ENCODE results near the gene SKI. TPM values are rescaled to one million over a fixed set of nuclear protein-coding genes. Genes with fewer than 3 reads are reported as not detected.
A peak's percentile ranks its signal among the peaks of the same experiment; 100 is the strongest.
"Not testable (repeated sequence)": the region's sequence is repeated elsewhere in the genome, so short reads cannot be mapped to it uniquely, and the experiment has no call there.

SKI gene
- total RNA-seq, 2 donors from 2014 or later, result 65.4 to 79.2 TPM

DNA sequence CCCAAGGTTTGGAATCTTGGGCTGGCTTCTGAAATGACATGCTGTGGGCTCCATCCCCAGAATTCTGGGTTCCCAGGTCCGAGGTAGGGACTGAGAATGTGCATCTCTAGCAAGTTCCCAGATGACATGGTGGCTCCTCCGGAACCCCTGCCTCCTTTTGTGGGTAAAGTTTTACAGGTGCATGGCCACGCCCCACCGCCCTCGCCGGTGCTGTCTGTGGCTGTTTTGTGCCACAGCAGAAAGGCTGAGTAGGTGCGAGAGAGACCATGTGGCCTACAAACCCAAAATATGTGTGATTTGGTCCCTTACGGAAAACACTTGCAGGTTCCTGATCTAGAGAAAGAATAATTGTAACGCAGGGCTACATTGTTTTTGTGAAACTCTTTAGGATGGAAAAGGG is 30.9 kb downstream of the SKI start:
- Mint-ChIP-seq H3K27ac (no peak overlapping the region), H3K9me3 (peaks cover 3% of the 10 kb centered on the region), H3K4me1 (peaks cover 16% of the 10 kb centered on the region), H3K4me3 (no peak overlapping the region), H3K36me3 (ENCODE audit: low read depth) (peaks cover 3% of the 10 kb centered on the region), H3K27me3 (ENCODE audit: insufficient read depth) (no peaks in the 10 kb centered on the region)
- H3K27me3 ChIP-seq (ENCODE audit: control insufficient read depth, insufficient read depth, low read length, poor library complexity, severe bottlenecking), result no peaks in the 10 kb centered on the region
- H3K27ac ChIP-seq (ENCODE audit: low read depth, low read length), result no peak overlapping the region
- peaks cover 7% of the 10 kb centered on the region for H3K36me3 ChIP-seq (ENCODE audit: control insufficient read depth, insufficient read depth, low read length)
- 92 to 98% methylated on average over 9 of the region's 9 CpGs for whole genome bisulfite sequencing, 2 experiments (ENCODE audit: insufficient coverage in 1 of 2, insufficient read length in 1 of 2)
- TF ChIP-seq, protein P1, sequence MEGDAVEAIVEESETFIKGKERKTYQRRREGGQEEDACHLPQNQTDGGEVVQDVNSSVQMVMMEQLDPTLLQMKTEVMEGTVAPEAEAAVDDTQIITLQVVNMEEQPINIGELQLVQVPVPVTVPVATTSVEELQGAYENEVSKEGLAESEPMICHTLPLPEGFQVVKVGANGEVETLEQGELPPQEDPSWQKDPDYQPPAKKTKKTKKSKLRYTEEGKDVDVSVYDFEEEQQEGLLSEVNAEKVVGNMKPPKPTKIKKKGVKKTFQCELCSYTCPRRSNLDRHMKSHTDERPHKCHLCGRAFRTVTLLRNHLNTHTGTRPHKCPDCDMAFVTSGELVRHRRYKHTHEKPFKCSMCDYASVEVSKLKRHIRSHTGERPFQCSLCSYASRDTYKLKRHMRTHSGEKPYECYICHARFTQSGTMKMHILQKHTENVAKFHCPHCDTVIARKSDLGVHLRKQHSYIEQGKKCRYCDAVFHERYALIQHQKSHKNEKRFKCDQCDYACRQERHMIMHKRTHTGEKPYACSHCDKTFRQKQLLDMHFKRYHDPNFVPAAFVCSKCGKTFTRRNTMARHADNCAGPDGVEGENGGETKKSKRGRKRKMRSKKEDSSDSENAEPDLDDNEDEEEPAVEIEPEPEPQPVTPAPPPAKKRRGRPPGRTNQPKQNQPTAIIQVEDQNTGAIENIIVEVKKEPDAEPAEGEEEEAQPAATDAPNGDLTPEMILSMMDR (conservative IDR thresholded peaks at IDR 0.05), result no peak
- H3K4me3 ChIP-seq (ENCODE audit: low read length), result no peak overlapping the region
- no peak overlapping the region for H3K9ac ChIP-seq (ENCODE audit: extremely low read depth, low read length, poor library complexity, severe bottlenecking)
- no peaks in the 10 kb centered on the region for H3K4me1 ChIP-seq (ENCODE audit: control insufficient read depth, insufficient read depth, low read length)
- H3K9me3 ChIP-seq (ENCODE audit: control insufficient read depth, low read length), result peaks cover 11% of the 10 kb centered on the region
- DNase-seq, result no peak

DNA sequence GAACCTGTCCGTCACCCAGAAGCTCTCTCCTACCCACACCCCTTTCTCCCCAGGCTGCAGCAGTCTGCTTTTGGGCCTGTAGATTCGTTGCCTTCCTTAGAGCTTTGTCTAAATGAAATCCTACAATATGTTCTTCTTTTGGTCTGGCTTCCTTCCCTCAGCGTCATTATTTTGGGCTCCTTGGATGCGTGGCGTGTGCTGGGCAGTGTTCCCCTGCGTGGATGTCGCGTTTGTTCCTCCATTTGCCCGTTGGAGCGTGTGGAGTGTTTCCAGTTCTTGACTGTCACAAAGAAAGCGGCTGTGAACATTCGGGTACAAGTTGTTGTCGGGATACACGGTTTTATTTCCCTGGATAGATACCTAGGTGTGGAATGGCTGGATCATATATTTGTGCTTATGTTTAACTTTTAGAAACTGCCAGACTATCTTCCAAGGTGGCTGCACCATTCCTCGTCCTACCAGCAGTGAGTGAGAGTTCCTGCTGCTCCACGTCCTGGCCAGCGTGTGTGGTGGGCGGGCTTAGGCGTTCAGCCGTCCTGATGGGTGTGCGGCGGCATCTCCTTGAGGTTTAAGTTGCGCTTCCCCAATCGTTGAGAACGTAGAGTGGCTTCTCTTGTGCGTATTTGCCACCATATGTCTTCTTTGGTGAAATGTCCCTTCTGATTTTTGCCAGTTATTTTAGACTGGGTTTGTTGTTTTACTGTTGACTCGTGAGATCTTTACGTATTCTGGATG is 31.7 kb downstream of the SKI start:
- H3K4me1 Mint-ChIP-seq, result peaks cover 16% of the 10 kb centered on the region
- H3K9me3 Mint-ChIP-seq, result no peaks in the 10 kb centered on the region
- no peaks in the 10 kb centered on the region for H3K27me3 ChIP-seq (ENCODE audit: control insufficient read depth, insufficient read depth, low read length, poor library complexity, severe bottlenecking)
- 93 to 94% methylated on average over 21 to 28 of the region's 28 CpGs for WGBS, 2 experiments (ENCODE audit: insufficient coverage in 1 of 2, insufficient read length in 1 of 2)
- no peak overlapping the region for H3K4me3 ChIP-seq (ENCODE audit: low read length)
- TF ChIP-seq, protein P1 (conservative IDR thresholded peaks at IDR 0.05), result no peak
- H3K27ac ChIP-seq (ENCODE audit: low read depth, low read length), result no peak overlapping the region
- H3K4me3 Mint-ChIP-seq, result no peak overlapping the region
- peaks cover 7% of the 10 kb centered on the region for H3K36me3 ChIP-seq (ENCODE audit: control insufficient read depth, insufficient read depth, low read length)
- peak overlapping the region; percentile 6 for H3K27ac Mint-ChIP-seq
- no peaks in the 10 kb centered on the region for H3K27me3 Mint-ChIP-seq (ENCODE audit: insufficient read depth)
- H3K4me1 ChIP-seq (ENCODE audit: control insufficient read depth, insufficient read depth, low read length), result no peaks in the 10 kb centered on the region
- H3K9ac ChIP-seq (ENCODE audit: extremely low read depth, low read length, poor library complexity, severe bottlenecking), result no peak overlapping the region
- H3K36me3 Mint-ChIP-seq (ENCODE audit: low read depth), result peaks cover 3% of the 10 kb centered on the region
- H3K9me3 ChIP-seq (ENCODE audit: control insufficient read depth, low read length), result peaks cover 10% of the 10 kb centered on the region
- DNase-seq, result no peak

DNA sequence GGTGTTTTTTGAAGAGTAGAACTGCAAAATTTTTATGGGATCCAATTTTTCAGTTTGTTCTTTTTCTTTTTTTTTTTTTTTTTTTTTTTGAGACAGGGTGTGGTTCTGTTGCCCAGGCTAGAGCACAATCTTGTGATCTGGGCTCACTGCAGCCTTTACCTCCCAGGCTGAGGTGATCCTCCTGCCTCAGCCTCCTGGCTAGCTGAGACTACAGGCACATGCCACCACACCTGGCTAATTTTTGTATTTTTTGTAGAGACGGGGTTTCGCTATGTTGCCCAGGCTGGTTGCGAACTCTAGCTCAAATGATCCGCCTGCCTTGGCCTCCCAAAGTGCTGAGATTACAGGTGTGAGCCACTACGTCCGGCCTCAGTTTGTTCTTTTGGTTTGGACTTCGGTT is 32.4 kb downstream of the SKI start:
- 98 to 100% methylated on average over 7 of the region's 7 CpGs for WGBS, 2 experiments (ENCODE audit: insufficient coverage in 1 of 2, insufficient read length in 1 of 2)
- H3K4me3 ChIP-seq (ENCODE audit: low read length), result not testable (repeated sequence)
- peak overlapping the region; percentile 6 for H3K27ac Mint-ChIP-seq

More for the DNA sequence above, 32.4 kb downstream of the SKI start:
- not testable (repeated sequence) for H3K9me3 ChIP-seq (ENCODE audit: control insufficient read depth, low read length); DNase-seq; H3K36me3 Mint-ChIP-seq (ENCODE audit: low read depth); H3K27me3 ChIP-seq (ENCODE audit: control insufficient read depth, insufficient read depth, low read length, poor library complexity, severe bottlenecking); H3K4me3 Mint-ChIP-seq; H3K27me3 Mint-ChIP-seq (ENCODE audit: insufficient read depth); H3K9me3 Mint-ChIP-seq; H3K4me1 ChIP-seq (ENCODE audit: control insufficient read depth, insufficient read depth, low read length); H3K27ac ChIP-seq (ENCODE audit: low read depth, low read length); H3K36me3 ChIP-seq (ENCODE audit: control insufficient read depth, insufficient read depth, low read length); H3K9ac ChIP-seq (ENCODE audit: extremely low read depth, low read length, poor library complexity, severe bottlenecking)
- peaks cover 16% of the 10 kb centered on the region for H3K4me1 Mint-ChIP-seq

All from endodermal cell (in vitro differentiated cells).